8988T (cell line): ENCODE results near the gene GADD45B.
"Not testable (repeated sequence)": the region's sequence is repeated elsewhere in the genome, so short reads cannot be mapped to it uniquely, and the experiment has no call there.

Experiments used
- DNase-seq: peaks from one replicate; pipeline ENCODE4 v3.0.0; 2011

Gene GADD45B

GRCh38 chr19:2490659-2491058 is 14.7 kb downstream of the GADD45B start:
- no peak for DNase-seq

GRCh38 chr19:2491130-2491801 is 15.3 kb downstream of the GADD45B start:
- peak; percentile 81 for DNase-seq

- no peak for DNase-seq
Measured at GRCh38 chr19:2492870-2493269, 16.9 kb downstream of the GADD45B start.

GRCh38 chr19:2493448-2493847 is 17.5 kb downstream of the GADD45B start:
- DNase-seq: not testable (repeated sequence)

GRCh38 chr19:2494084-2494446 is 18.1 kb downstream of the GADD45B start:
- DNase-seq: no peak

- no peak for DNase-seq
Measured at GRCh38 chr19:2494447-2495129, 18.7 kb downstream of the GADD45B start.

GRCh38 chr19:2495130-2495641 is 19.3 kb downstream of the GADD45B start:
- no peak for DNase-seq

- DNase-seq: no peak
Measured at GRCh38 chr19:2495651-2496316, 19.9 kb downstream of the GADD45B start.

GRCh38 chr19:2497186-2497585 is 21.3 kb downstream of the GADD45B start:
- DNase-seq: no peak

- DNase-seq: no peak
Measured at GRCh38 chr19:2500156-2500555, 24.2 kb downstream of the GADD45B start.

GRCh38 chr19:2500841-2501261 is 24.9 kb downstream of the GADD45B start:
- DNase-seq: no peak

GRCh38 chr19:2503521-2504109 is 27.7 kb downstream of the GADD45B start:
- no peak for DNase-seq

GRCh38 chr19:2506656-2507055 is 30.7 kb downstream of the GADD45B start:
- DNase-seq: not testable (repeated sequence)

- no peak for DNase-seq
Measured at GRCh38 chr19:2507109-2507508, 31.2 kb downstream of the GADD45B start.

- DNase-seq: no peak
Measured at GRCh38 chr19:2509096-2509495, 33.2 kb downstream of the GADD45B start.

GRCh38 chr19:2511570-2511969 is 35.6 kb downstream of the GADD45B start:
- DNase-seq: no peak

- no peak for DNase-seq
Measured at GRCh38 chr19:2511991-2512390, 36.1 kb downstream of the GADD45B start.

GRCh38 chr19:2512523-2513431 is 36.9 kb downstream of the GADD45B start:
- no peak for DNase-seq

GRCh38 chr19:2514981-2515518 is 39.1 kb downstream of the GADD45B start:
- no peak for DNase-seq

GRCh38 chr19:2516727-2517126 is 40.8 kb downstream of the GADD45B start:
- no peak for DNase-seq

- DNase-seq: no peak
Measured at GRCh38 chr19:2517881-2518601, 42.1 kb downstream of the GADD45B start.
